Raji (cell line): ENCODE results near the gene MCF2L.

Experiments
- POLR2A ChIP-seq: IDR thresholded peaks from 2 replicates; pipeline ENCODE4 v1.6.1; 2011; ENCODE audit warnings: low read depth, low read length, control low read depth; ENCODE audit not compliant: insufficient read depth

The MCF2L gene

GRCh38 chr13:113084943-113085540, 116.0 kb downstream of the MCF2L start:
- no peak for TF ChIP-seq POLR2A

GRCh38 chr13:113086031-113086750, 117.2 kb downstream of the MCF2L start:
- no peak for TF ChIP-seq POLR2A

- TF ChIP-seq POLR2A = no peak
Measured at GRCh38 chr13:113086991-113087922, 118.2 kb downstream of the MCF2L start.

GRCh38 chr13:113087923-113088690, 119.1 kb downstream of the MCF2L start:
- TF ChIP-seq POLR2A = no peak

GRCh38 chr13:113088691-113089020, 119.6 kb downstream of the MCF2L start:
- TF ChIP-seq POLR2A = no peak

- TF ChIP-seq POLR2A = no peak
Measured at GRCh38 chr13:113089693-113090414, 120.8 kb downstream of the MCF2L start.

- no peak for TF ChIP-seq POLR2A
Measured at GRCh38 chr13:113090415-113090770, 121.4 kb downstream of the MCF2L start.

- TF ChIP-seq POLR2A = no peak
Measured at GRCh38 chr13:113090806-113091205, 121.8 kb downstream of the MCF2L start.

GRCh38 chr13:113091211-113091771, 122.3 kb downstream of the MCF2L start:
- no peak for TF ChIP-seq POLR2A

- TF ChIP-seq POLR2A = no peak
Measured at GRCh38 chr13:113091891-113092775, 123.1 kb downstream of the MCF2L start.

GRCh38 chr13:113092776-113093579, 124.0 kb downstream of the MCF2L start:
- no peak for TF ChIP-seq POLR2A

GRCh38 chr13:113093580-113094409, 124.8 kb downstream of the MCF2L start:
- TF ChIP-seq POLR2A = no peak

- no peak for TF ChIP-seq POLR2A
Measured at GRCh38 chr13:113094410-113094800, 125.4 kb downstream of the MCF2L start.
